Activated B cell treated with CpG ODN at 0.5 μM for 24 hours (primary cell): ENCODE data around the gene RPL10A. TPM values are rescaled to one million over a fixed set of nuclear protein-coding genes. Genes with fewer than 3 reads are reported as not detected.
A peak's percentile ranks its signal among the peaks of the same experiment; 100 is the strongest.

ENCODE experiments used
- ATAC-seq: fragments of 200-7000 bp; cut with Tn5 transposase; one replicate; pipeline ENCODE4 v1.10.0; 2021; ENCODE audit warnings: low read depth, mild to moderate bottlenecking, moderate library complexity
- CTCF ChIA-PET: fragments of 350-600 bp; sonication (Branson Sonifier 250); formaldehyde crosslinking; loops from one replicate; lab custom pipeline; 2021; ENCODE audit warnings: antibody characterized with exemption; lab: Charles Lee
- POLR2A ChIA-PET: fragments of 350-600 bp; sonication (Branson Sonifier 250); formaldehyde crosslinking; loops from one replicate; lab custom pipeline; 2021; ENCODE audit warnings: antibody characterized with exemption; lab: Charles Lee
- DNase-seq: peaks from one replicate; pipeline ENCODE4 v3.0.0; 2022
- H3K27ac Mint-ChIP-seq: one replicate; pipeline ENCODE4 v1.8.0; 2020; ENCODE audit warnings: mixed read lengths
- H3K27me3 Mint-ChIP-seq: one replicate; pipeline ENCODE4 v1.8.0; 2021; ENCODE audit warnings: mixed read lengths
- H3K36me3 Mint-ChIP-seq: one replicate; pipeline ENCODE4 v1.8.0; 2021; ENCODE audit warnings: low read depth, mixed read lengths
- H3K4me1 Mint-ChIP-seq: one replicate; pipeline ENCODE4 v1.8.0; 2021; ENCODE audit warnings: mixed read lengths
- H3K4me3 Mint-ChIP-seq: one replicate; pipeline ENCODE4 v1.8.0; 2020; ENCODE audit warnings: mild to moderate bottlenecking, mixed read lengths
- H3K9me3 Mint-ChIP-seq: one replicate; pipeline ENCODE4 v1.8.0; 2020; ENCODE audit warnings: mixed read lengths
- intact Hi-C: fragments of 100-400 bp; cut with micrococcal nuclease; formaldehyde crosslinking; loops from one replicate; pipeline ENCODE4 v1.15.1; 2024
- total RNA-seq: library from RNA; stranded (reverse); gene quantifications from 2 replicates; pipeline ENCODE4 v1.2.3, GENCODE V29; 2022
- TF ChIP-seq, protein P1 (sequence below): fragments of 200-600 bp; IDR thresholded peaks from one replicate; pipeline ENCODE4 v1.8.0; 2022; ENCODE audit warnings: antibody characterized with exemption, mild to moderate bottlenecking

Gene RPL10A
- 2,485 and 2,644 TPM in 2 replicates for total RNA-seq

DNA sequence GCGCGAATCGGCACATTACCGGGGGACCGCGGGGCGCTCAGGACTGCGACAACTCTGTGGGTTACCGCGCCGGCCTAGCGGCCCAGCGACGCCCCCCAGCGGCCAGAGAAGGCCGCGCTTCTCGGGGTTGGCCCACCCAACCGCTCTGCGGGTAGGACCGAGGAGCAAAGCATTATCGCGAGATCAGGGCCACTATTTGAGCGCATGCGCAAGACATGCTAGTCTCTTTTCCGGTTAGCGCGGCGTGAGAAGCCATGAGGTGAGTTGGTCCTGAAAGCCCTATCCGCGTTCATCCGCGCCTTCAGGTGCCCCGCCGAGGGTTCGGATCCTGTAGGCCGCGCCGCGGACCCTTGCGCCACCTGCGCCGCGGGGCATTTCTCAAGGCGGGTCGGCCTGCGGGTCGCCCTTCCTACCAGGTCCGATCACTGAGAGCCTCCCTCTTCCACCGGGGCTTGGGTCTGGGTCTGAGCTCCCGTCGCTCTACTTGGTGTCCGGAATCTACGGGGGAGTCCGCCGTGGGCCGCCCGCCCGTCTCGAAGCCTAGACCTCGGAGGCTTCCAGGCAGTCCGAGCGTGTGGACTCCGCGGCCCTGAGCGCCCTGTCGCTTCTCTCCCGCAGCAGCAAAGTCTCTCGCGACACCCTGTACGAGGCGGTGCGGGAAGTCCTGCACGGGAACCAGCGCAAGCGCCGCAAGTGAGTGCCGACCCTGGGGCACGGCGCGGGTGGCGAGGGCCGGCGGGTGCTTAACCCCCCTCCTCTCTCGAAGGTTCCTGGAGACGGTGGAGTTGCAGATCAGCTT, at the start of gene RPL10A:
TSS of gene RPL10A (plus strand) at position 221 of the 799 bp plus-strand sequence. CDS start at position 255, 34 bp downstream.
- peaks cover 72% of the 10 kb centered on the region for H3K36me3 Mint-ChIP-seq
- CTCF ChIA-PET: interaction anchor here (0.8 to 3.1 kb wide), 9 partner anchors 14 to 175 kb away, joined by 3 to 19 read pairs (median 5); partner anchors contain the start of genes DEF6, FANCE and PPARD
- peak within 1 kb of the TSS; percentile 98 for H3K27ac Mint-ChIP-seq
- intact Hi-C loops: loop anchor here (1.0 to 5.0 kb wide), 7 partner anchors 16 to 1681 kb away; partner anchors contain the start of genes ARMC12, DEF6, FANCE and LEMD2
- TF ChIP-seq, protein P1, sequence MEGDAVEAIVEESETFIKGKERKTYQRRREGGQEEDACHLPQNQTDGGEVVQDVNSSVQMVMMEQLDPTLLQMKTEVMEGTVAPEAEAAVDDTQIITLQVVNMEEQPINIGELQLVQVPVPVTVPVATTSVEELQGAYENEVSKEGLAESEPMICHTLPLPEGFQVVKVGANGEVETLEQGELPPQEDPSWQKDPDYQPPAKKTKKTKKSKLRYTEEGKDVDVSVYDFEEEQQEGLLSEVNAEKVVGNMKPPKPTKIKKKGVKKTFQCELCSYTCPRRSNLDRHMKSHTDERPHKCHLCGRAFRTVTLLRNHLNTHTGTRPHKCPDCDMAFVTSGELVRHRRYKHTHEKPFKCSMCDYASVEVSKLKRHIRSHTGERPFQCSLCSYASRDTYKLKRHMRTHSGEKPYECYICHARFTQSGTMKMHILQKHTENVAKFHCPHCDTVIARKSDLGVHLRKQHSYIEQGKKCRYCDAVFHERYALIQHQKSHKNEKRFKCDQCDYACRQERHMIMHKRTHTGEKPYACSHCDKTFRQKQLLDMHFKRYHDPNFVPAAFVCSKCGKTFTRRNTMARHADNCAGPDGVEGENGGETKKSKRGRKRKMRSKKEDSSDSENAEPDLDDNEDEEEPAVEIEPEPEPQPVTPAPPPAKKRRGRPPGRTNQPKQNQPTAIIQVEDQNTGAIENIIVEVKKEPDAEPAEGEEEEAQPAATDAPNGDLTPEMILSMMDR: no peak
- H3K4me1 Mint-ChIP-seq: peaks cover 45% of the 10 kb centered on the region
- H3K27me3 Mint-ChIP-seq: no peaks in the 10 kb centered on the region
- peak; percentile 85 for ATAC-seq
- POLR2A ChIA-PET: interaction anchor here (0.7 to 3.4 kb wide), 19 partner anchors 11 to 268 kb away, joined by 3 to 20 read pairs (median 5); partner anchors contain the start of genes DEF6, FANCE, PPARD and TEAD3
- DNase-seq: peak; percentile 87
- peak within 1 kb of the TSS; percentile 96 for H3K4me3 Mint-ChIP-seq
- H3K9me3 Mint-ChIP-seq: no peaks in the 10 kb centered on the region

DNA sequence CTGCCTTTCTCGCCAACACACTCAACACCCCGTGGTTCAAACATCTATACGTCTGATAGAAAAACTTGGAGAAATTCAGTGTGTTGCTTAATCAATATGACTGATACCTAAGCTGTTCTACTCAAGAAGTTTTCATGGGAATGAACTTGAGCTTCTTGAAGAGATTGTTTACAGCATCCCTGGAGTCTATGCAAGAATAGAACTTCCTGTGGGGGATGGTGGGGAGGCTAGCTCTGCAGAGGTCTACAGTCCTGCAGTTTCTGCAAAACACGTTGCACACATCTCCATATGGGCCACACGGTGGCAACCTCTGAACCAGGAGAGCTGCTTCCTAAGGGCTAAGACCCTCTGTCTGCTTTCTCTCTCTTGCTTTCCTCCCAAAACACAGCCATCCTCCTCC, 48.8 kb upstream of the RPL10A start:
- POLR2A ChIA-PET: no interaction called here
- Mint-ChIP-seq H3K27me3 (no peaks in the 10 kb centered on the region), H3K27ac (no peak overlapping the region), H3K9me3 (no peaks in the 10 kb centered on the region), H3K4me3 (no peak overlapping the region), H3K36me3 (peaks cover 57% of the 10 kb centered on the region), H3K4me1 (peaks cover 15% of the 10 kb centered on the region)
- TF ChIP-seq, protein P1: no peak
- ATAC-seq (no peak), DNase-seq (no peak)
- intact Hi-C loops: no loop called here
- CTCF ChIA-PET: interaction anchor here (0.8 to 1.3 kb wide), 3 partner anchors 13 to 78 kb away, joined by 3 to 4 read pairs (median 3); no protein-coding TSS in a partner anchor

DNA sequence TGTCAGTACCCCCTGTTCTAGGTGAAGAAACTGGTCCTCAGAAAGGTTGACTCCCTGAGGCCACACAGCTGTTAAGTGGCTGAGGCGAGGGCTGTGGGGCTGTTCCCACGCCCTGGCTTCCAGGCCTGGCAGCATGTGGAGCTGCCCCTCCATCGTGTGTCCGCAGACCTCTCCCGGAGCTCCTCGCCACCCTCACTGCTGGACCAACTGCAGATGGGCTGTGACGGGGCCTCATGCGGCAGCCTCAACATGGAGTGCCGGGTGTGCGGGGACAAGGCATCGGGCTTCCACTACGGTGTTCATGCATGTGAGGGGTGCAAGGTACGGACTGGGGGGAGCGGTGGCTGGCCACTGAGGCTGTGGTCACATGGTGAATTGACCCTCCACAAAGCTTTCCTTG, 48.2 kb upstream of the RPL10A start:
- Mint-ChIP-seq H3K27me3 (no peaks in the 10 kb centered on the region), H3K4me1 (peaks cover 15% of the 10 kb centered on the region), H3K9me3 (no peaks in the 10 kb centered on the region), H3K4me3 (no peak overlapping the region), H3K36me3 (peaks cover 57% of the 10 kb centered on the region), H3K27ac (no peak overlapping the region)
- POLR2A ChIA-PET: no interaction called here
- intact Hi-C loops: no loop called here
- DNase-seq: no peak
- CTCF ChIA-PET: interaction anchor here (0.8 to 1.3 kb wide), 3 partner anchors 13 to 78 kb away, joined by 3 to 4 read pairs (median 3); no protein-coding TSS in a partner anchor
- no peak for ATAC-seq
- TF ChIP-seq, protein P1: no peak

DNA sequence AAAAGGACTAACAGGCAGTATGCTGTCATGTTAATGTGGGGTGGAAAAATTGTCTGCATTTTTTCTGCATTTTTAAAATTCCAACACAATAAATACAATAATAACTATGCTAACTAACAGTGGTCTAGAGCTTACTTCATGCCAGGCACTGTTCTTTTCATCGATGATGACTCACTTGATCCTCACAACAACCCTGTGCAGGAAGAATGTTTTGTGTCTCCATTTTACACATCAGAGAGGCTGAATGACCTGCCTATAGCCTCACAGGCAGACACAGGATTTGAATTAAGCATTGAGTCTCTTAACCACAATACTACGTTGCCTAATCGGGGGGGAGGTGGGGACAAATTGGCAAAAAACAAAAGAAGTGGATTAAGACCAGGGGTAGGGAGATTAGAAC, 42.9 kb upstream of the RPL10A start:
- DNase-seq (no peak), ATAC-seq (no peak)
- no peak overlapping the region for H3K4me3 Mint-ChIP-seq
- H3K4me1 Mint-ChIP-seq: peaks cover 12% of the 10 kb centered on the region
- H3K27ac Mint-ChIP-seq: no peak overlapping the region
- intact Hi-C loops: no loop called here
- ChIA-PET CTCF (no interaction called here), POLR2A (interaction anchor here (0.7 kb wide), 1 partner anchor 22 kb away, joined by 10 read pairs; no protein-coding TSS in a partner anchor)
- H3K27me3 Mint-ChIP-seq: no peaks in the 10 kb centered on the region
- H3K36me3 Mint-ChIP-seq: peaks cover 63% of the 10 kb centered on the region
- peaks cover 11% of the 10 kb centered on the region for H3K9me3 Mint-ChIP-seq
- TF ChIP-seq, protein P1: no peak

DNA sequence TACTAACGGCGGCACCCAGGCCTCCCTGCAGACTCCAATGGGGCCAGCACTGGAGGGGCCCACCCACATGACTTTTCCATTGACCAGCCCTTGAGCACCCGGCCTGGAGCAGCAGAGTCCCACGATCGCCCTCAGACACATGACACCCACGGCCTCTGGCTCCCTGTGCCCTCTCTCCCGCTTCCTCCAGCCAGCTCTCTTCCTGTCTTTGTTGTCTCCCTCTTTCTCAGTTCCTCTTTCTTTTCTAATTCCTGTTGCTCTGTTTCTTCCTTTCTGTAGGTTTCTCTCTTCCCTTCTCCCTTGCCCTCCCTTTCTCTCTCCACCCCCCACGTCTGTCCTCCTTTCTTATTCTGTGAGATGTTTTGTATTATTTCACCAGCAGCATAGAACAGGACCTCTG, 42.1 kb upstream of the RPL10A start:
- Mint-ChIP-seq H3K27me3 (no peaks in the 10 kb centered on the region), H3K36me3 (peaks cover 61% of the 10 kb centered on the region), H3K4me1 (peaks cover 12% of the 10 kb centered on the region), H3K4me3 (no peak overlapping the region), H3K27ac (peak overlapping the region; percentile 24), H3K9me3 (peaks cover 11% of the 10 kb centered on the region)
- TF ChIP-seq, protein P1: no peak
- ChIA-PET POLR2A (no interaction called here), CTCF (interaction anchor here (1.3 kb wide), 1 partner anchor 23 kb away, joined by 3 read pairs; no protein-coding TSS in a partner anchor)
- DNase-seq (no peak), ATAC-seq (no peak)
- intact Hi-C loops: no loop called here
